SH-SY5Y (cell line): ENCODE data around the gene FBLN5.

Experiments used
- GATA2 ChIP-seq: IDR thresholded peaks from 2 replicates; pipeline ENCODE4 v1.6.1; 2011; ENCODE audit warnings: mild to moderate bottlenecking, low read depth, low read length
- GATA3 ChIP-seq: IDR thresholded peaks from 2 replicates; pipeline ENCODE4 v1.6.1; 2011; ENCODE audit warnings: low read depth, mild to moderate bottlenecking, low read length, moderate library complexity

DNA sequence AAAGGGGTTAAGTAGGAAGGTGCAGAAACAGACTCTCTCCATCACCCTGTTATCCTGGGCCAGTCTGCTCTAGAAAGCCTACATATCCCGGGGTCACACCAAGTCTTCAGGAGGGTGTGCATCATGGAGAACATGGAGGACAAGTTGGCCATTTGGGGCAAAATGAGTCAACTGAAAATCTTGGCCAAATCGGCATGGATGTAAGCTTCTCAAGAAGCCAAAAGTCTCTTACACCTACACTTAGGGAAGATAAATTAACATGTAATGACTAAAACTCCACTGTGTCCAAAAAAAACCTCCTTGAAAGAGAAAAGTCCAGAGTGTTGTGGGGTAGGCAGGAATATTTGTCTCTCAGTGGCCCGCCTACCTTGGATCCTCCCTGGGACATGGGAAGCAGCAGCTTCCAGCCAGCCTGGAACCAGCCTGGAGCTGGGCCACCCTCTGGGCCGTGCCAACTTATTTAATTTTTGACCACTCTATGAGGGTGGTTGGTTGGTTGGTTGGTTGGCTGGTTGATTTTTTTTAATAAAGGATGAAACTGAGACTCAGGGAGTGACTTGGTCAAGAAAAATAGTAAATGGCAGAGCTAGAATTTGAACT lies 62.3 kb downstream of the FBLN5 start:
- TF ChIP-seq GATA3 = no peak
- no peak for TF ChIP-seq GATA2
